ENCODE data around the gene SLAMF8. TPM values are rescaled to one million over a fixed set of nuclear protein-coding genes. Genes with fewer than 3 reads are reported as not detected.

Gene SLAMF8
- total RNA-seq, 6 donors from 2014 or later: 4.1 to 50.3 (median 27.6) TPM

- H3K36me3 ChIP-seq: no peaks in the 10 kb centered on the region
- DNase-seq: no peak
- H3K9me3 ChIP-seq: no peaks in the 10 kb centered on the region
- H3K4me1 ChIP-seq: peaks cover 2 to 8% (median 5%) of the 10 kb centered on the region in 4 donors
- 43 to 72% methylated on average over 3 of the region's 3 CpGs for WGBS, 2 donors
- H3K4me3 ChIP-seq: no peak overlapping the region
- ATAC-seq (ENCODE audit: low FRiP score in 2 of 2): no peak
- no peaks in the 10 kb centered on the region for H3K27me3 ChIP-seq
- no peak for TF ChIP-seq CTCF (IDR thresholded peaks at IDR 0.05)
- TF ChIP-seq POLR2A (IDR thresholded peaks at IDR 0.05): no peak
- no peak for TF ChIP-seq EP300 (IDR thresholded peaks at IDR 0.05)
- TF ChIP-seq POLR2AphosphoS5 (IDR thresholded peaks at IDR 0.05): no peak
- no peak overlapping the region for H3K27ac ChIP-seq
Measured at GRCh38 chr1:159848326-159848725, 21.7 kb downstream of the SLAMF8 start.

DNA sequence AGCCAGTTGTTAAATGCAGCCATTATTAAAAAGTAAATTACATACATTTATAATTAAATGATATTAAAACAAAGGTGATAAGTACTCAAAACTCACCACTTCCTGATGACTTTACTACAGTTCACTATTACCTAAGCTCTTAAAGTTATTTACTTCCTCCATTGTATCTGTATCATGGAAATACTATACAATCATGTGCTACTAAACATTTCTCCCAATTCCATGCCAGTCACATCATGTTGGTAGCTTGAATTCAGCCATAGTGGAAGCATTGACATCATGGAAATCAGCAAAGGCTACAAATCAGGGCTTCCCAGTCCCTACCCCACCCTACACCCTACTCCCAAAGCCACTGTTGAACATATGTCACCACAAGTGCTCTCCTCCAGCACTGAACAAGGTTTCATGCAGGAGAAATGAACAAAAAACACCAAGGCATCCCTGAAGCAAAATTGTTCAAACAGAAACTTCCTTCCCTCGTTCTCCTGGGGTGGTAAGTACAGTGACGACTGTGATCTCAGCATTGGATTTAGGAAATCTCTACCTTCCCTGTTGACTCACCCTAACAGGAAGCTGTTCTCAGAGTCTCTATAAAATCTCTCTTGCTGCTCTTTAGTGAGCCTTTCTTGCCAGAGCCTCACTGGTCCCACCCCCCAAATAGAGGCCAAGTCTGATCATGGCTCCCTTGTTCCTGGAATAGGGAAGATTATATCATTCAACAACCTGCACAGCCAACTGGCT is 23.1 kb downstream of the SLAMF8 start:
- Histone ChIP-seq H3K4me3 (no peak overlapping the region), H3K36me3 (no peaks in the 10 kb centered on the region), H3K9me3 (no peaks in the 10 kb centered on the region), H3K4me1 (peaks cover 10 to 17% (median 13%) of the 10 kb centered on the region in 4 donors), H3K27me3 (no peaks in the 10 kb centered on the region), H3K27ac (no peak overlapping the region)
- WGBS, 2 donors: 39 to 45% methylated on average over 2 of the region's 2 CpGs
- DNase-seq (no peak), ATAC-seq (ENCODE audit: low FRiP score in 2 of 2) (no peak)
- TF ChIP-seq EP300 (IDR thresholded peaks at IDR 0.05): no peak

DNA sequence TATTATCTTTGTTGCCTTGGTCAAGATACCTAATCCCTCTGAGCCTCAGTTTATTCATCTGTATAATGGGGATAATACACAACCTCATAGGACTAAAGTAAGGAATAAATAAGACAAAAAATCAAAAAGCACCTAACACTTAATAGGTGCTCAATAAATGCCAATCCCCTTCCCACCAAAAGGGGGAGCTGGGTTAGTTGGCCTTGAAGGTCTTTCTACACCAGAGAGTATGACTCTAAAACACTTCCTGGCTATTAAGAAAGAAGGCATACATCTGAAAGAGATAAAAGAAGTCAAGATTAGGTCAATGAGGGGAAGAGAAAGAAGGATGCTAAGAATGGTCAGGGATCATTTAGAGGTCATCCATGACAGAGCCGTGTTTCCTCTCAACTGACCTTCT is 24.7 kb downstream of the SLAMF8 start:
- WGBS, 2 donors: 78 to 80% methylated on average over 1 of the region's 1 CpG
- H3K36me3 ChIP-seq: no peaks in the 10 kb centered on the region
- no peak for DNase-seq
- TF ChIP-seq EP300 (IDR thresholded peaks at IDR 0.05) (no peak), CTCF (IDR thresholded peaks at IDR 0.05) (no peak), POLR2AphosphoS5 (IDR thresholded peaks at IDR 0.05) (no peak), POLR2A (IDR thresholded peaks at IDR 0.05) (no peak)
- H3K9me3 ChIP-seq: no peaks in the 10 kb centered on the region
- no peak overlapping the region for H3K27ac ChIP-seq
- no peak for ATAC-seq (ENCODE audit: low FRiP score in 2 of 2)
- no peaks in the 10 kb centered on the region for H3K27me3 ChIP-seq
- no peak overlapping the region for H3K4me3 ChIP-seq
- H3K4me1 ChIP-seq: peaks cover 18 to 27% (median 19%) of the 10 kb centered on the region in 4 donors

DNA sequence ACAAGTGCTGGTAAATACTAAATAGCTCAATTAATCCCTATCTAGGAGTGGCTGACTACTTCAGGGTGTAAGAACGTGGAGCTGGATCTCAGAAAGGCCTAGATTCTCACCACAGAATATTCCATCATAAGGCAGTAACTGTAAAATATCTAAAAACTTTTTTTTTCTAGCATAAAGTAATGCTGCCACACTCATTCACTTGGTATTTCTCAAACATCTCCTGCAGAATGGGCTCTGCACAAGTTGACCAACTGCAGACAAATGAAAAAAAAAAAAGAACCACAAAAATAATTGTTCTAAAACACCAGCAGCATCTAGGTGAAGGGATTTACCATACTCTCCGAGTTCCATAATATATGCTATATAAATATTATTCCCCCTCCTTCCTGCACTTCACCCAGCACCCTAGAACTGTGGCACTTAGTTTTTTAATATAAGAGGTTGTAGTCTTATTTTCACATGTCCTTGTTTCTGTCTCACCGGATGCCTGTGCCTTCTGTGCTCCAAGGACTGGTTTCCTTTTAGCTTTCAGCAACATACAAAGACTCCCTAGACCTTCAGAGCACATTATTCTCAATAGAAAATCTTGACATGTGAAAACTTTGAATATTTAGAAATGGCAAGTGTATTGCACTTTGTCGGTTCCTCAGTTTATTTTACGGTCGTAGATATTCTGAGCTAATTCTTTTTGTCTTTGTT is 26.9 kb downstream of the SLAMF8 start:
- H3K27me3 ChIP-seq: no peaks in the 10 kb centered on the region
- peak overlapping the region; percentile 94 to 97 (median 96) for H3K27ac ChIP-seq
- TF ChIP-seq POLR2A (IDR thresholded peaks at IDR 0.05): no peak
- no peak for TF ChIP-seq CTCF (IDR thresholded peaks at IDR 0.05)
- TF ChIP-seq POLR2AphosphoS5 (IDR thresholded peaks at IDR 0.05): no peak
- no peak for TF ChIP-seq EP300 (IDR thresholded peaks at IDR 0.05)
- no peaks in the 10 kb centered on the region for H3K9me3 ChIP-seq
- H3K36me3 ChIP-seq: no peaks in the 10 kb centered on the region
- peaks cover 14 to 22% (median 19%) of the 10 kb centered on the region in 4 donors for H3K4me1 ChIP-seq
- ATAC-seq (ENCODE audit: low FRiP score in 2 of 2): no peak
- peak overlapping the region in 3 of 4 donors; percentile 67 to 89 (median 83) for H3K4me3 ChIP-seq
- 21 to 22% methylated on average over 6 of the region's 6 CpGs for WGBS, 2 donors
- no peak for DNase-seq

- H3K27ac ChIP-seq: peak overlapping the region; percentile 94 to 97 (median 96)
- no peaks in the 10 kb centered on the region for H3K36me3 ChIP-seq
- H3K9me3 ChIP-seq: no peaks in the 10 kb centered on the region
- peaks cover 14 to 22% (median 19%) of the 10 kb centered on the region in 4 donors for H3K4me1 ChIP-seq
- H3K27me3 ChIP-seq: no peaks in the 10 kb centered on the region
- ATAC-seq (ENCODE audit: low FRiP score in 2 of 2) (peak; percentile 75 to 84), DNase-seq (peak; percentile 86 to 90)
- no peak for TF ChIP-seq EP300 (IDR thresholded peaks at IDR 0.05)
- TF ChIP-seq CTCF (IDR thresholded peaks at IDR 0.05): no peak
- TF ChIP-seq POLR2A (IDR thresholded peaks at IDR 0.05): no peak
- TF ChIP-seq POLR2AphosphoS5 (IDR thresholded peaks at IDR 0.05): no peak
- WGBS, 2 donors: 0 to 3% methylated on average over 23 to 27 of the region's 31 CpGs
- H3K4me3 ChIP-seq: peak overlapping the region; percentile 67 to 89 (median 80)
Measured at GRCh38 chr1:159854116-159854692, 27.5 kb downstream of the SLAMF8 start.

All from upper lobe of left lung (tissue), 6 donors.